Measurements from ENCODE around the gene TSSK1B. TPM values are rescaled to one million over a fixed set of nuclear protein-coding genes. Genes with fewer than 3 reads are reported as not detected.
"Not testable (repeated sequence)": the region's sequence is repeated elsewhere in the genome, so short reads cannot be mapped to it uniquely, and the experiment has no call there.

Gene TSSK1B
- total RNA-seq, 1 experiment from 2014 or later, result not detected

DNA sequence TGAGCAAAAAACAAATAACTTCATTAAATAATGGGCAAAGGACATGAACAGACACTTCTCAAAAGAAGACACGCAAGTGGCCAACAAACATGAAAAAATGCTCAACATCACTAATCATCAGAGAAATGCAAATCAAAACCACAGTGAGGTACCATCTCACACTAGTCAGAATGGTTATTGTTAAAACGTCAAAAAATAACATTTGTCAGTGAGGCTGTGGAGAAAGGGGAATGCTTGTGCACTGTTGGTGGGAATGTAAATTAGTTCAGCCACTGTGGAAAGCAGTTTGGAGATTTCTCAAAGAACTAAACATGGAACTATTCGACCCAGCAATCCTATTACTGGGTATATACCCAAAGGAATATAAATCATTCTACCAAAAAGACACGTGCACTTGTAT, 36.8 kb downstream of the TSSK1B start:
- DNase-seq (ENCODE audit: low read depth), result not testable (repeated sequence)

DNA sequence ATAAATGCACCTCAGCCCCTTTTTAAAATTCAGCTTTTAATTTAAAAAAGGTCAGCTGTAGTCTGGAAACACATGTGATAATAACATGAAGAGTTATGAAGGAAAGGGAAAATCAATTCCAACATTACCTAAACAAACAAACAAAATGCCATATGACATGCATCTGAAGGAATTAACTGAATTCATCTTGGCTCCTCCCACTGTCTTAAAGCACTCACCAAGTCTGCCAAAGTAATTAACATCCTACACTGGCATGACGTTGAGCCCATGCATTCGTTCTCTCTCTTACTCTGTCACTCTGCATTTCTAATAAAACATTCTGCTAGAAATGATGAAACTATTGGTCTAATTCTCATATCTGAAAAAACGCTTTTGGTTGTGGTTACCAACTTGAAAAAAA, 37.7 kb downstream of the TSSK1B start:
- no peak for DNase-seq (ENCODE audit: low read depth)

DNA sequence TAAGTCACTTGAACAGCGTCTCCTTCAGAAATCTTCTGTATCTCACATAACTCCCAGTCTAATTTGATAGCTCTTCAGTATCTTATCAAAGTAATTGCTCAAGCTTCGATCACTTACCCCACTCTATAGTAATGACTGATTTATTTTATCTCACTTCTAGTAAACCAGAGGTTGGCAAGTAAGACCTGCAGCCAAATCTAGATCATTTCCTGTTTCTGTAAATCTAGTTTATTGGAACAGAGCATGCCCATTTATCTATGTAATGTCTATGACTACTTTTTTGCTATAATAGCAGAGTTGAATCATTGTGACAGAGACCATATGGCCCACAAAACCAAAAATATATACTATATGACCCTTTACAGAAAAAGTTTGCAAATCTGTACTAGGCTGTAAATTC, 40.1 kb downstream of the TSSK1B start:
- no peak for DNase-seq (ENCODE audit: low read depth)

DNA sequence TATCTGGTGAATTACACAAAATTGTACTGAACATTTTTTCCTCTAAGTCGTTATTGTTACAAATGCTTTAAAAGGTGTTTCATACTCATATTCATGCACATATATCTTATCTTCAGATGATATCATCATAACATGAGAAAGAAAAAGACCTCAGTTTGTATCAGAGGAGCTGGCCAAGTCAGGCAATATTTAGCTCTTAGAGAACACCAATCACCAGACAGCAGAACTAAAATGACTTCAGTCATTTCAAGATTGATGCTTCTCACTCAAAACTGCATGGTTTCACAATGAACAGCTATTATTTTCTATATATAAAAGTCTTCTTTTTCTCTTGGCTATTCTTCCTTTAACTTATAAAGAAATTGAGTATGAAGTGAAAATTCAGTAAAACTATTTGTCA, 44.6 kb downstream of the TSSK1B start:
- DNase-seq (ENCODE audit: low read depth), result no peak

DNA sequence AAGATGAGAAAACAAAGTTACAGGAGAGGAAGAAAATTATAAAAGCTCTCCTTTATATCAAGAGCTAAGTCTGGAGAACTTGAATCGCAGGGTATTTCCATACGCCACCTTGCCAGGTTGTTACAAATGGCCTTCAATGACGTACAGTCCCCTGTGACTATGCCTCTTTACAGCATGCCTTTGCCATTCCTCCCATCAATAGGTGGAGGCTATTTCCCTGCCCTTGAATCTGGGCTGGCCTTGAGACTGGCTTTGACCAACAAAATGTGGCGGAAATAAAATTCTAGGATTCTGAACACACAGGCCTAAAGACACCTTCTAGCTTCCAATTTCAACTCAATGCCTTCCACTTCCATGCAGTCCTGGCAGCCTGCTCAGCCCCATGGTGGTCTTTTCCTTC, 45.7 kb downstream of the TSSK1B start:
- DNase-seq (ENCODE audit: low read depth), result no peak

DNA sequence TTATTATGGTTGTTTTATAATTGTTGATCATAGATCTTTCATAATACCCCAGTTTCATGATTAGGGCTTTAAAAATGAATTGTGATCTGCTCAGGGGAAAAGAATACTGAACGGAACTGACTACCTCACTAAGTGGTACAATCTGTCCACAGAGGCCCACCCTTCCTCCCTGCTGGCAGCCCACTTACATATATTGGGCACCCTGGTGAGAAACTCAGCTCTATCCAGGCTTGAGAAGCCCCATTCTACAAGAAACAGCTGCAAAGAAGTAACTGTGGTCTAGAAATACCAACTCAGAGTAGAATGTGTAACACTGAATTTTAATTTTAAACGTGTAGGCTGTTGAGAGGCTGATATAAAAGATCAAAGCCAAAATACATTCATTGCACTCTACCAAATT, 46.9 kb downstream of the TSSK1B start:
- DNase-seq (ENCODE audit: low read depth), result no peak

DNA sequence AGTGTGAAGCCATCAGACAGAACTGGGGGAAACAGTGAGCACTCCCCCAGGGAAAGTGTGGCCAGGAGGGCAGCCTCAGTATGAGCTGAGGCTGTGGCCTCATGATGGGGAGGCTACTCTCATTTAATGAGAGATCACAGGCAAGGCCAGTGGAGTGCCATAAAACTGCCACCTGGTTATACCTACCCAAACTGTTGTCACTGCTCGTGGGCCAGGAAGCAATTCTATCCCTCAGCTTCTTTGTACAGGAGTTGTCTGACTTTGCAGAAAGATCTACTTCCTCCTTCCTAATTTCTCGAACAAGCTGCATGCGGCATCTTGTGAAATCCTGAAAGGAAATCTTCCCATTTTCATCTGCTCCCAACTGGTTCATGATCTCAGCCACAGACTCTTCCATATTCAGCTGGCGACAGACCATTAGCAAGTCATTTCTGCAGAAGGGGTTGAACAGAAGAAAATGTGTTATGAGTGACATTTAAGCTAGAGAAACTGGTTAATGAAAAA, 50.0 kb downstream of the TSSK1B start:
- no peak for DNase-seq (ENCODE audit: low read depth)

DNA sequence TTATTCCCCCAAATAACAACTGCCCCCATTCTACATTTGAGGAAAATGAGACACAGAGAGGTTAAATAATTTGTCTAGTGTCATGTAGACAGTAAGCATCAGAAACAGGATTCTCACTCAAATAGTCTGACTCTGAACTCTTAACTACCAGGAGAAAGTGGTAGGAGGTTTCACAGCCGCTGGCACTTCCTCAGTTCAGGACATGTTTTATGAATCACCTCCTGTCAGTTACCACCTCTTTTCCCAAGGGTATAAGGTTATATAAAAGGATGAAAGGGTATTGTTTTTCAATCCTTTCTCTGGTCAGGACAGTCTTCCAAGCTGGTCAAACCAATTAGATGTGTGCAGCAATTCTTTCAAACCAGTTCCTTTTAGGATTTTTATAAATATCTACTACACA, 52.1 kb downstream of the TSSK1B start:
- peak; percentile 31 for DNase-seq (ENCODE audit: low read depth)

Other genes with a start within 250 kb of the TSSK1B start
- 1.9 and 4.6 TPM in 2 replicates for gene MCC, start 53.5 kb upstream of the TSSK1B start, total RNA-seq (2014; rRNA removed; shearing (Covaris generic))
- gene YTHDC2, start 78.7 kb upstream of the TSSK1B start, total RNA-seq (2014; rRNA removed; shearing (Covaris generic)), result 4.0 and 8.6 TPM in 2 replicates

Measured in M059J (cell line).